GM21528 (cell line): ENCODE measurements around the gene POLG2.
"Not testable (repeated sequence)": the region's sequence is repeated elsewhere in the genome, so short reads cannot be mapped to it uniquely, and the experiment has no call there.

Source experiments
- ATAC-seq: cut with Tn5 transposase; IDR thresholded peaks from one replicate; pipeline ENCODE4 v1.9.1; 2021; ENCODE audit warnings: mild to moderate bottlenecking, moderate library complexity; ENCODE audit not compliant: unreplicated experiment, low FRiP score

Gene POLG2

GRCh38 chr17:64491034-64491860, 5.6 kb downstream of the POLG2 start:
- no peak for ATAC-seq

GRCh38 chr17:64488301-64488700, 8.6 kb downstream of the POLG2 start:
- ATAC-seq = no peak

- no peak for ATAC-seq
Observed at GRCh38 chr17:64484380-64484779, 12.5 kb downstream of the POLG2 start.

- ATAC-seq = no peak
Observed at GRCh38 chr17:64480951-64481350, 15.9 kb downstream of the POLG2 start.

DNA sequence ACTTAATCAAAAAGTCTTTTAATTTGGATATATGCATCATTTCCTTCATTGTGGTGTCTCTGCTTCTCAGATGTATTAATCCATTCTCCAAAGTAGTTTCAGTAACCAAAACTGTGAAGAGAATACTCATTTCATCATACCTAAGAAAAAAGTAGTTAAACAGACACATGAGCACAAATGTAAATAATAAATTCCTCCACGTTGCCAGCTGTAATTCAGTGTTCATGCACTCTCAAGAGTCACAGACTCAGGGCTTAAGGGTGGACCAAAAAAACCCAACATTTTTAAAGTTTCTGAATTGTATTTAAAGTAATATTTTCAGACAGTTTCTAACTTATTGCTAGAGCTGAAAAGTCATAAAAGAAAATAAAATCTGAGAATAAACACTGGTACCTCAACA, 19.0 kb downstream of the POLG2 start:
- ATAC-seq = no peak

- no peak for ATAC-seq
Observed at GRCh38 chr17:64472564-64472963, 24.3 kb downstream of the POLG2 start.

DNA sequence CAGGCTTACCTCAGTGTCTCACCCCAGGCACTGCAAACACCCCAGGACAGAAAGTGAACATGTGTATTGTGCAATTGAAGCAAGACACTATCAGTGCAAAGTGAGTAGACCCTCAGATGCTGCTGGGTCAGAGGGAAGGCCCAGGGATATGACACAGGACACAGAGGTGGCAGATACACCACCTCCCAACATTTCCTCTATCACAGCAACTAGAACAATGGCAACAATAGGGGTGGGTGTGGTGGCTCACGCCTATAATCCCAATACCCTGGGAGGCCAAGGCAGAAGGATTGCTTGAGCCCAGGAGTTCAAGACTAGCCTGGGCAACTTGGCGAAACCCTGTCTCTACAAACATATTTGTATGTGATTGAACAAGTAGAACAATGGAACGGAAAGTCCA, 25.4 kb downstream of the POLG2 start:
- ATAC-seq = no peak

GRCh38 chr17:64470625-64471024, 26.2 kb downstream of the POLG2 start:
- no peak for ATAC-seq

DNA sequence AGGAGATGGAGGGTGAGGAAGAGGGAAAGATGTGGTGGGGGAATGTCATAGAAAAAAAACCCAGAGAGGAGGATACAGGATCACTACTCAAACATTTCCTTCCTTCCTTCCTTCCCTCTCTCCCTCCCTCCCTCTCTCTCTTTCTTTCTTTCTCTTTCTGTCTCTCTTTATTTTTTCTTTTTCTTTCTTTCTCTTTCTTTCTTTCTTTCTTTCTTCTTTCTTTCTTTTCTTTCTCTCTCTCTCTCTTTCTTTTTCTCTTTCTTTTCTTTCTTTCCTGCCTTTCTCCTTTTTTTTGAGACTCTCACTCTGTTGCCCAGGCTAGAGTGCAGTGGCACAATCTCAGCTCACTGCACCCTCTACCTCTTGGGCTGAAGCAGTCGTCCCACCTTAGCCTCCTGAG, 30.0 kb downstream of the POLG2 start:
- not testable (repeated sequence) for ATAC-seq

DNA sequence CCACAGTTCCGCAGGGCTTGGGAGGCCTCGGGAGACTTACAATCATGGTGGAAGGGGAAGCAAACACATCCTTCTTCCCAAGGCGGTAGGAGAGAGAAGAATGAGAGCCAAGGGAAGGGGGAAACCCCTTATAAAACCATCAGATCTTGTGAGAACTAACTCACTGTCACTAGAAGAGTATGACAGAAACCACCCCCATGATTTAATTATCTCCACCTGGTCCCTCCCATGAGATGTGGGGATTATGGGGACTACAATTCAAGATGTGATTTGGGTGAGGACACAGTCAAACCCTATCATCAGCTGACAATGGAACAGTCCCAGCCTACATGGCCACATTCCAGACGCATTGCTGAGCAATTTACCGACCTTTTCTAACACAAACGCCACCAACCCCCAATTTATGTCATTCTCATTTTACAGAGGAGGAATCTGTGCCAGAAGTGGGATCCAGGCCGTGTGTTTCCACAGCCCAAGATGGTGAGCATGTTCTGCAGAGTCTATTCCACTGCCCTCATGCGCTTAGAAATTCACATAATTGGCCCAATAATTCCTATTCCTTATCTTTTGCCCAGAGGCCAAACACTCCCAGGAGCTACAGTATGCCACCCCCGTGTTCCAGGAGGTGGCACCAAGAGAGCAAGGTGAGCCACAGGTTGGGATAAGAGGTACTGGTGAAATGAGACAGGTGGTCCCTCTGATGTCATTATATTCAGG, 30.7 kb downstream of the POLG2 start:
- ATAC-seq = no peak

DNA sequence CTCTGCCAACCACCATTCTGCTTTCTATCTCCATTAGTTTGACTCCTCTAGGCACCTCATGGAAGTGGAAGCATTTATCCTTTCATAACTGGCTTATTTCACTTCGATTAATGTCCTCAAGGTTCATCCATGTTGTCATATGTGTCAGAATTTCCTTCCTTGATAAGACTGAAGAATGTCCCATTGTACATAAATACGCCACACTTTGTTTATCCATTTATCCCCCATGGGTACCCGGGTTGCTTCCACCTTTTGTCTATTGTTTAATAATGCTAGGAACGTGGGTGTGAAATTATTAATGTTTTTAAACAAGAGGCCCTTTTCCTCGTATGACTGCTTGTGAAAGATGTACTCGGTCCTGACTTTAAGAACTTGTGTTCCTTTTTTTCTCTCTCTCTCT, 35.1 kb downstream of the POLG2 start:
- no peak for ATAC-seq

DNA sequence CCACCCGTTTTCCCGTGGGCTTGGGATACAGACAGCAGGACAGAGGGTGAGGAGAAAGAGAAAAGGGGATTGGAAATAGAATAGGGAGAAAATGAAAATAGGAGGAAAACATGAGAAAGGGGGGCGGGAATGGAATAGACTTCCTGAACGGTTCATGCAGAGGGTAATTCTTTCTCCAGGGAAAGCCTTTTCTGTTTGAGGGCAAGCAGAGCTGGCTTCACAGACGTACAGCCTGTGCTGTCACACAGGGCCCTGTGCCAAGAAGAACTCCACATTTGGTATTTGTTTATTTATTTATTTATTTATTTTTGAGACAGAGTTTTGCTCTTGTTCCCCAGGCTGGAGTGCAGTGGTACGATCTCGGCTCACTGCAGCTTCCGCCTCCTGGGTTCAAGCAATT, 35.9 kb downstream of the POLG2 start:
- no peak for ATAC-seq

DNA sequence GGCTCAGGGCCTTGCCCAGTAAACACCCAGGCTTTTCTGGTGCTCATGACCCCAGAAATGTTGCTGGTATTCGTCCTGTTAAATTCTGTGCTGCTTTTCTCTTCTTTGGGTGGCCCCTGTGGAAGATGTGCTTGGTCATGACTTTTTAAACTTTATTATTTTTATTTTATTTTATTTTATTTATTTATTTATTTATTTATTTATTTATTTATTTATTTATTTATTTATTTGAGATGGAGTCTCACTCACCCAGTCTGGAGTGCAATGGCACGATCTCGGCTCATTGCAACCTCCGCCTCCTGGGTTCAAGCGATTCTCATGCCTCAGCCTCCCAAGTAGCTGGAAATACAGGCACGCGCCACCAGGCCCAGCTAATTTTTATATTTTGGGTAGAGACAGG, 37.0 kb downstream of the POLG2 start:
- ATAC-seq = not testable (repeated sequence)

DNA sequence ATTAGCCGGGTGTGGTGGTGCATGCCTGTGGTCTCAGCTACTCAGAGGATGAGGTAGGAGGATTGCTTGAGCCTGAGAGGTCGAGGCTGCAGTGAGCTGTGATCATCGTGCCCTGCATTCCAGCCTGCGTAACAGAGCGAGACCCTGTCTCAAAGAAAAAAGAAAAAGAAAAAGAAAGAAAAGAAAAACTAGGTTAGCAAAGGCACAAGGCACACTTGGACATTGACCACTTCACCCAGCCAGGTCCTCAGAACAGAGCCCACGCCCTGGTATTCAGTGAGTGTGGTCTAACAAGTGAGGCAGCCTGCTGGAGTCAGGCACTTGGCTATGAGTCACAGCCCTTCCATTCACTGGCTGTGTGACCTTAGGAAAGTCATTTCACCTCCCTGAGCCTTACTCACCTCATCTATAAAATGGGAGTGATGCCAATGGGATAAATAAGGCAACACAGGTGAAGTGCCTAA, 37.5 kb downstream of the POLG2 start:
- no peak for ATAC-seq

DNA sequence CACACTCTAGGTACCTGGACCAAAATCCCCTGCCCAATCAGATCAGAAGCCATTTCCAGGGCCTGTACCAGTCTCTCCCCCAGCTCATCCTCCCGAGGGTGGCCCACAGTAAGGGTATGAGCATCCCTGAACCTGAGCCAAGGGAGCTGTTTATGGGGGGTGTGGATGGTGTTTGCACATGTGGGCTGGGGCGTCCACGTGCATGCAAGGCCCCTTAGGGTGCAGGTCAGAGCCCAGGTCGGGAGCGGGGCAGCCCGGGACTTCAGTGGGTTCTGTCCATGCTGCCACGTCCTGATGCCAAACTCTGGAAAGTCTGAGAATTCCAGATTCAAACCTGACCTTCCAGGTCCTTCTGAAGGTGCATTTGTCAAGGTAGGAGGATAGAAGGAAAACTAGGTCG, 38.1 kb downstream of the POLG2 start:
- ATAC-seq = no peak

DNA sequence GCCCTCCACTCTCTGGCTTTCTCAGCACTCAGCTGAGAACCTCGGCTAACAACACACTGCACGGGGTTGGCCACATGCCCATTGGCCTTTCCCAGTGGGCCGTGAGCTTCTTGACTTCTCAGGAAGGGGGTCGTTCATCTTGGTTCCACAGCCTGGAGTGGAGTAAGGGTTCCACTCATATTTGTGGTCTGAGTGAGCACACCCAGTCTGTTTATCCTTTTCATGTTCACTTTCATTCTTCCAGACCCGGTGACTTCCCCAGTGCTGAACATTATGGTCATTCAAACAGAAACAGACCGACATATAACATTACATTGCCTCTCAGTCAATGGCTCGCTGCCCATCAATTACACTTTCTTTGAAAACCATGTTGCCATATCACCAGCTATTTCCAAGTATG, 39.7 kb downstream of the POLG2 start:
- no peak for ATAC-seq

- no peak for ATAC-seq
Observed at GRCh38 chr17:64455993-64456885, 40.6 kb downstream of the POLG2 start.

- no peak for ATAC-seq
Observed at GRCh38 chr17:64449545-64449944, 47.3 kb downstream of the POLG2 start.

DNA sequence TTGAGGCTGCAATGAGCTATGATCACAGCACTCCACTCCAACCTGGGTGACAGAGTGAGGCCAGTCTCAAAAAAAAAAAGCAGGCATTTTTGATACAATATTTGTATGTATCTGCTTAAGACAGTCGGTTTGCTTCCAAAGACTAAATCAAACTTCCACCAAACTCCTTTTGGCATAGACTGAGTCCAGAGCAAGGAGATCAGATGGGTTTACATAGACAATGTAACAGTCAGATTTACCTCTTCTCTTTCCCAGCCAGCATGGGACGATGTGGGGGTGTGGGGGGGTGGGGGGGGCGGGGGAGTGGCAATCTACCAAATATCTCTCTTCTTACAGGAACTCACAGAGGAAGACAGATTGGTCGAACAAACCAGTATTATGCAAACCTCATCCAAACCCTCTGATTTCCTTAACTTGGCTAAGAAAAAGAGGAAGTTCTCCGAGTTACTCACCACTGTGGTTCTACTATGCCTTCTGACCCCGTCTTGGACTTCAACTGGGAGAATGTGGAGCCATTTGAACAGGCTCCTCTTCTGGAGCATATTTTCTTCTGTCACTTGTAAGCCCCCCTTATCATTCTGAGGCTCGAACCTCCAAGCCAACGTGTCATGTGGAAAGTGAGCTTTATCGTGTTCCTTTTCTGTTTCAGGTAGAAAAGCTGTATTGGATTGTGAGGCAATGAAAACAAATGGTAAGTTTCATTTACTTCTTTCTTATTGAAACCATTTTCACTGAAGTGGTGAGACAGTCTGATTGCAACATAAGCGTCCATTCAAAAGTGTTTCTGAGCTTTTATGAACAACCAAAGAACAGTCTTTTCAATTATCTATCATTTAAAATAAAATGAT, 48.0 kb downstream of the POLG2 start, which contains the start of gene MILR1:
TSS of gene MILR1 (plus strand) at position 451 of the 848 bp plus-strand sequence. CDS start at position 505, 54 bp downstream.
- no peak for ATAC-seq

DNA sequence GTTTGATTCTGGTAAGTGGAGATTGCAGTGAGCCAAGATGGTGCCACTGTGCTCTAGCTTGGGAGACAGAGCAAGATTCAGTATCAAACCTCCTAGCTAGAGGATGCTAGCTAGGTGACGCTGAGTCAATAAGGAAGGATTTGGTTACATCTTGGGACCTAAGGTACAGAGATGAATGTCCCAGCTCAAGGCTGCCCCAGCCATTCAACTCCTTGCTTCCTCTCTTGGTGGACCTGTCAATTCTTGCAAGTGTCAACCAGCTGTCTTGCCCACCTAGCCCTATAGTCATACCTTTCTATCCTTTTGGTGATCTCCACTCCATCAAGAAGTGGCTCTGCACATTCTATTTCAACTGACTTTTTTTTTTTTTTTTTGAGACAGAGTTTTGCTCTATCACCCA, 49.3 kb downstream of the POLG2 start:
- ATAC-seq = no peak
